Measurements from ENCODE around the gene NOXRED1.
A peak's percentile ranks its signal among the peaks of the same experiment; 100 is the strongest.
"Not testable (repeated sequence)": the region's sequence is repeated elsewhere in the genome, so short reads cannot be mapped to it uniquely, and the experiment has no call there.

Gene NOXRED1

GRCh38 chr14:77423423-77423822 lies at the start of gene NOXRED1:
Gene NOXRED1 (minus strand): TSS chr14:77423523. CDS start chr14:77422889, 634 bp downstream.
- no peak for DNase-seq (ENCODE audit: low read depth in 2 of 2)

GRCh38 chr14:77470224-77470870 lies 47.0 kb upstream of the NOXRED1 start:
- no peak for DNase-seq (ENCODE audit: low read depth in 2 of 2)

GRCh38 chr14:77469539-77469938 lies 46.2 kb upstream of the NOXRED1 start:
- no peak for DNase-seq (ENCODE audit: low read depth in 2 of 2)

GRCh38 chr14:77469067-77469505 lies 45.8 kb upstream of the NOXRED1 start:
- DNase-seq (ENCODE audit: low read depth in 2 of 2), result no peak

- DNase-seq (ENCODE audit: low read depth in 2 of 2), result no peak
Measured at GRCh38 chr14:77467801-77468200, 44.5 kb upstream of the NOXRED1 start.

GRCh38 chr14:77459072-77459723 lies 35.9 kb upstream of the NOXRED1 start:
- peak; percentile 33 to 53 for DNase-seq (ENCODE audit: low read depth in 2 of 2)

GRCh38 chr14:77458249-77458950 lies 35.1 kb upstream of the NOXRED1 start:
- DNase-seq (ENCODE audit: low read depth in 2 of 2), result peak in 1 of 2 donors; percentile 15

GRCh38 chr14:77457522-77458248 lies 34.4 kb upstream of the NOXRED1 start, which contains the start of the genes AHSA1 and VIPAS39:
Gene AHSA1 (plus strand): TSS chr14:77458093. CDS start chr14:77458190, 97 bp downstream.
Gene VIPAS39 (minus strand): TSS chr14:77457601. CDS start chr14:77454102, 3,499 bp downstream.
- peak; percentile 81 to 82 for DNase-seq (ENCODE audit: low read depth in 2 of 2)

- no peak for DNase-seq (ENCODE audit: low read depth in 2 of 2)
Measured at GRCh38 chr14:77457115-77457521, 33.8 kb upstream of the NOXRED1 start.

- no peak for DNase-seq (ENCODE audit: low read depth in 2 of 2)
Measured at GRCh38 chr14:77455966-77456640, 32.8 kb upstream of the NOXRED1 start.

GRCh38 chr14:77442196-77442595 lies 18.9 kb upstream of the NOXRED1 start:
- DNase-seq (ENCODE audit: low read depth in 2 of 2), result no peak

GRCh38 chr14:77439861-77440260 lies 16.5 kb upstream of the NOXRED1 start:
- no peak for DNase-seq (ENCODE audit: low read depth in 2 of 2)

- no peak for DNase-seq (ENCODE audit: low read depth in 2 of 2)
Measured at GRCh38 chr14:77438596-77438995, 15.3 kb upstream of the NOXRED1 start.

- DNase-seq (ENCODE audit: low read depth in 2 of 2), result no peak
Measured at GRCh38 chr14:77436042-77436441, 12.7 kb upstream of the NOXRED1 start.

- DNase-seq (ENCODE audit: low read depth in 2 of 2), result no peak
Measured at GRCh38 chr14:77426396-77426795, 3.1 kb upstream of the NOXRED1 start.

GRCh38 chr14:77424862-77425261 lies 1.5 kb upstream of the NOXRED1 start:
- no peak for DNase-seq (ENCODE audit: low read depth in 2 of 2)

- DNase-seq (ENCODE audit: low read depth in 2 of 2), result no peak
Measured at GRCh38 chr14:77421201-77421600, 2.1 kb downstream of the NOXRED1 start.

GRCh38 chr14:77416836-77417235 lies 6.5 kb downstream of the NOXRED1 start:
- DNase-seq (ENCODE audit: low read depth in 2 of 2), result no peak

- not testable (repeated sequence) for DNase-seq (ENCODE audit: low read depth in 2 of 2)
Measured at GRCh38 chr14:77416098-77416497, 7.2 kb downstream of the NOXRED1 start.

GRCh38 chr14:77415403-77416030 lies 7.8 kb downstream of the NOXRED1 start:
- not testable (repeated sequence) for DNase-seq (ENCODE audit: low read depth in 2 of 2)

GRCh38 chr14:77409131-77409533 lies 14.2 kb downstream of the NOXRED1 start:
- DNase-seq (ENCODE audit: low read depth in 2 of 2), result no peak
